ENCODE measurements around the gene C13orf42. TPM values are rescaled to one million over a fixed set of nuclear protein-coding genes. Genes with fewer than 3 reads are reported as not detected.

C13orf42 gene
- total RNA-seq, 2 experiments from 2014 or later, result not detected

DNA sequence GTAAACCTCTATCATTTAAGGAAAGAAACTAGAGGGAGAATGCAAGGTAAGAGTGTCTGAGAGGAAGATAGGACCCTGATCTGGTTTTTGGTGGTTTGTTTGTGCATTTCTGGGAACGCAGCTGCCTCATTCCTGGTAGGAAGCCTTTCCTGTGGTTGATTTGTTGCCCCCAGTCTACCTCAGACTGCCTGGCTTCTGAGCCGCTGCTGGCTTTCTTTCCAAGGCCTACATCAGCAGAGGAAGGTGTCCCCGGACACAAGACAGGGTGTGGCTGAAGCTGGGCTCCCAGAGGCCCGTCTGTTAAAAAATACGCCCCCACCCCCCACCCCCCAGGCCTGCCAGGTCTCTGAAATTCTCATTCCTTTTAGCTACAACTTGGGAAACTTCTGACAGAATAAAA lies 42.6 kb downstream of the C13orf42 start:
- Mint-ChIP-seq H3K36me3 (ENCODE audit: low read depth) (no peaks in the 10 kb centered on the region), H3K27ac (no peak overlapping the region), H3K27me3 (peaks cover 14% of the 10 kb centered on the region), H3K4me1 (peaks cover 52% of the 10 kb centered on the region), H3K9me3 (no peaks in the 10 kb centered on the region), H3K4me3 (no peak overlapping the region)
- DNase-seq, result no peak
- ChIA-PET CTCF (interaction anchor here (0.7 to 4.0 kb wide), 14 partner anchors 9 to 1377 kb away, joined by 3 to 36 read pairs (median 8); partner anchors contain the start of gene EBPL), POLR2A (interaction anchor here (1.0 to 1.4 kb wide), 3 partner anchors 944 to 1072 kb away, joined by 3 to 5 read pairs (median 5); partner anchors contain the start of gene TRIM13)

DNA sequence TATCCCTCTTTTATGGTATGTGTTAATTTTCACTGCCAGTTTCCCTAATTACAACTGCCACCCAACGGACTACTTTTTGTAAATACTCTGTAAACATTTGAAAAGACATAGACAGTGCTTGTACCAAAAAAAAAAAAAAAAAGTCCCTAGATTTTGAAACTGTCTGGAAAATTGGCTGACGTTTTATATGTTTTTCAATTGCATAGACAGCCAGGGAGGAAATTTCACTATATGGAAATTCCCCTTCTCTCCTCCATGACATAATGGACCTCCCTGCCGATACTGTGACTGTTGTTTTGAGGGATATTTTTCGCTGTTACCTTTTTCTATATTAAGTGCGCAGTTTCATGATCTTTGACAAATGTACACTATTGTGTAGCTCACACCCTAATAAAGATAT lies 43.4 kb downstream of the C13orf42 start:
- CTCF ChIA-PET, result no interaction called here

DNA sequence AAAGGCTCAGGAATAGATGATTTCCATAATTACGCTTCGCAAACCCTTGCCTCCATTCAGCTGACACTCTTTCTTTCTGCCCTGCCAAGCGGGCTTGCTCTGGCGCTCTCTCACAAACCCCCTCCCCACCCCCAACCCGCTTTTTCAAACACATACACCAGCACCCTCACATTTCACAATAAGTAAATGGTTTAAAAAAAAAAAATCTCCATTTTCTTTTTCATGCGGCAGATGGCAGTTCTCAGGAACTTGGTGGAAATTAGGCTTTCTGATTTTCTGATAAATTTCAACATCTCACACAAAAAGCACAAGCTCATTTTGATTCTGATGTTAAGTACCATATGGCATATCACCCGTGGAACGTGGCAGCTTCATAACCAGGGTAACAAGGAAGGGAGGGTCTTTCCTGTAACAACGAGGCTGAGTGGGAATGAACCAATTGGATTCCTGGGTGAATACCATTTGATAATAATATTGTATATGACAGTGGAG lies 43.8 kb downstream of the C13orf42 start:
- Mint-ChIP-seq H3K27ac (no peak overlapping the region), H3K36me3 (ENCODE audit: low read depth) (no peaks in the 10 kb centered on the region)
- POLR2A ChIA-PET, result no interaction called here

More for the DNA sequence above, 43.4 kb downstream of the C13orf42 start:
- Mint-ChIP-seq H3K4me1 (peaks cover 52% of the 10 kb centered on the region), H3K36me3 (ENCODE audit: low read depth) (no peaks in the 10 kb centered on the region), H3K27me3 (peaks cover 15% of the 10 kb centered on the region), H3K9me3 (no peaks in the 10 kb centered on the region), H3K4me3 (no peak overlapping the region), H3K27ac (no peak overlapping the region)
- no peak for DNase-seq
- POLR2A ChIA-PET, result no interaction called here

DNA sequence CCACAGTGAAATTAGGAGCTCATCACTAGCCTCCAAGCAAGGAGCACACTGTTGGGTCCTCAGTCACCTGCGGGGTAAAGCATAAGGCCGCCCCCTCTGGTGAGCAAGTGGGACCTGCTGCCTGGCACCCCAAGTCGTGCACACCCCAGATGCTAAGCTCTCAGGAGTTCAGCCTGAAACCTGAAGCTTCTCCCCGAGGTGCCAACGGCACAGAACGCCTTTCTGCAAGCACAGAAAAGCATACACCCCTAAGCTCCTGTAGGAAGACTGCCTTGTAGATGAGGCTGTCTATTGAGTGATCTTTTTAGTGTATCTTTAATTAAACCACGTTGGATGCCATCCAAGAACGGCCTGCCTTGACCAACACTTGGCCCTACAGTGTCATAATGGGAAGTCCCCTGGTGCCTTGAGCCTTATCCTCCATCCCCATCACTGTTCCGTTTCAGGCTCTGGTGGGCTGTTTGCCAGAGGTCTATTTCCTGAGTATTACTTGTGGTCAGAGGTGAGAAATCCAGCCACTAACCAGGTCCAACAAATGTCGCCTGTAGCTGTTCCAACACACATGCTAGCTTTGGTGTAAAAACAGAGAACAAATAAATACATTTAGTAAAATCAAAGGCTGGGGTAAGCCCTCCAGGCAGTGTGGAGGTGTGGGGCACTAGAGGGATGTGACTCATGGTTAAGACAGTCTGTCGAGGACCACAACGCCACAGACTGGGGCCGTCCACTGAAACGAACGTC lies 44.8 kb downstream of the C13orf42 start:
- Mint-ChIP-seq H3K27ac (no peak overlapping the region), H3K4me1 (peaks cover 49% of the 10 kb centered on the region), H3K27me3 (peaks cover 16% of the 10 kb centered on the region), H3K36me3 (ENCODE audit: low read depth) (no peaks in the 10 kb centered on the region), H3K4me3 (no peak overlapping the region), H3K9me3 (no peaks in the 10 kb centered on the region)
- ChIA-PET POLR2A (no interaction called here), CTCF (interaction anchor here (0.6 to 1.0 kb wide), 2 partner anchors 45 to 152 kb away, joined by 3 to 4 read pairs; no protein-coding TSS in a partner anchor)
- DNase-seq, result no peak

More for the DNA sequence above, 43.8 kb downstream of the C13orf42 start:
- no peak for DNase-seq
- CTCF ChIA-PET, result no interaction called here
- H3K9me3 Mint-ChIP-seq, result no peaks in the 10 kb centered on the region
- peaks cover 52% of the 10 kb centered on the region for H3K4me1 Mint-ChIP-seq
- H3K27me3 Mint-ChIP-seq, result peaks cover 16% of the 10 kb centered on the region
- no peak overlapping the region for H3K4me3 Mint-ChIP-seq

DNA sequence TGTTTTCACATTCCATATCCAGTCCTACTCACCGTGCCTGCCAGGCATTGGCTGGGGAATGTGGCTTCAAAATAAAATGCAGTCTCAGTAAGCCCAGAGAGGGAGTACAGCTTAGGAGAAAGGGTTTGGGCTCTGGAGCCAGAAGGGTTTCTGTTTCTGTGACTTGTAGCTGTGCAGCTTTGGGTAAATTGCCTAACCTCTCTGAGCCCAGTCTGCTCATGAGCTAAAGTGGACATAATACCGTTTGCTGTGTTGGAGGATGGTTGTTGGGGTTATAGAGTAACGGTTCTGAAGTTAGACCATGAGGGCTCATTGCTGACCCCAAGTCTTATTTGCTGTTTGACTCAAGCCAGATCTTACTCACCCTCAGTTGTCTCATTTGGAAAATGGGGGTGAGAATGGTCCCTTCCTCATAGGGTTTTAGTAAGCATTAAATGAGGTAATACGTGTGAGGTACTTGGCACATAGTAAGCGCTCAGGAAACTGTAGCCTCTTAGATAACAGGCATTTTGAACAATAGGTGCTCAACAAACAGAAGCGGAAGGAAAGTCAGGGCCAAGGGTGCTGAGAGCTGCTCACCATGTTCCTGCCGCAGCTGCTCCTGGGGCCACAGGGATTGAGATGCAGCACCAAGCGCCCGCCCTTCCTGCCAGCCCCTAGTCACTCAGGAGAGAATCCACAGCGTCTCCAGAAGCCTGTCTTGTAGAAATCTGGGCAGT lies 45.5 kb downstream of the C13orf42 start:
- Mint-ChIP-seq H3K9me3 (no peaks in the 10 kb centered on the region), H3K4me3 (no peak overlapping the region), H3K27me3 (peaks cover 16% of the 10 kb centered on the region), H3K36me3 (ENCODE audit: low read depth) (no peaks in the 10 kb centered on the region), H3K27ac (no peak overlapping the region), H3K4me1 (peaks cover 44% of the 10 kb centered on the region)
- ChIA-PET CTCF (interaction anchor here (0.6 to 1.0 kb wide), 2 partner anchors 45 to 151 kb away, joined by 3 to 4 read pairs; no protein-coding TSS in a partner anchor), POLR2A (no interaction called here)
- DNase-seq, result no peak

DNA sequence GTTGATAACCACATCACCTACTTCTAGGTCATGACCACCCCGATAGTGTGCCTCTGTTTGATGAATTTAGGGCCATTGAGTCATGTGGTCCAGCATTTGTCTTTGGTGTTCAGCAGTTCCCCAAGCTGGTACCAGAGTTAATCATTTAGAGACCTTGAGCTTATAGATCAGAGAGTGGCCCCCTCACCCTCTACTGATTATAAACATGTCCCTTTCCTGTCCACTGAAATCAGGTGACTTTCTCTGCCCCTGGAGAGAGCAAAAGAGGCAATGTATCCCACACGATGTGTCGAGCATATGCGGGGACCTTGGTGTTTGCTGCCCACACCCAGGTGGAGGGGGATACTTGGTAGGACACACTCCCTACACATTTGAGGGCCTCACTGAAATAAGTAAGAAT lies 46.3 kb downstream of the C13orf42 start:
- ChIA-PET POLR2A (no interaction called here), CTCF (no interaction called here)
- no peak overlapping the region for H3K4me3 Mint-ChIP-seq
- DNase-seq, result no peak
- no peak overlapping the region for H3K27ac Mint-ChIP-seq
- H3K4me1 Mint-ChIP-seq, result peaks cover 36% of the 10 kb centered on the region
- no peaks in the 10 kb centered on the region for H3K9me3 Mint-ChIP-seq
- H3K27me3 Mint-ChIP-seq, result peaks cover 16% of the 10 kb centered on the region
- H3K36me3 Mint-ChIP-seq (ENCODE audit: low read depth), result no peaks in the 10 kb centered on the region

DNA sequence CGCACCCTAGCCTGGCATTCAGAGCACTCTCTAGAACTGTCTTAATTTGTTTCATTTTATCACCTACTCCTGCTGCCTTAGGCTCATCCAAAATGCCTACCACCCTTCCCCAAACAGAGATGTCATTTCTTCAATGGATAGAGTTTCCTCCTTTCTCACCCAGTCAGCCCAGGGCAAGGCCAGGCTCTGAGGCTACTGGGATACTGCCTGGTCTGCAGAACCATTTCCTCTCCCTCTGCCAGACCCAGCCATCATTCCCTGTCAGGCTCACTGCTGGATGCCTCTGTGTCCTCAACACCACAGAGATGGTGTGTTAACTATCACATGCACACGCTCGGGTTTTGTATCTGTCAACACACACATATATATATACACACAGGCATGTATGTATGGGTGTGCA lies 47.2 kb downstream of the C13orf42 start:
- ChIA-PET POLR2A (no interaction called here), CTCF (no interaction called here)
- Mint-ChIP-seq H3K4me3 (no peak overlapping the region), H3K27me3 (peaks cover 16% of the 10 kb centered on the region), H3K9me3 (no peaks in the 10 kb centered on the region), H3K36me3 (ENCODE audit: low read depth) (no peaks in the 10 kb centered on the region), H3K27ac (no peak overlapping the region), H3K4me1 (peaks cover 28% of the 10 kb centered on the region)
- no peak for DNase-seq

DNA sequence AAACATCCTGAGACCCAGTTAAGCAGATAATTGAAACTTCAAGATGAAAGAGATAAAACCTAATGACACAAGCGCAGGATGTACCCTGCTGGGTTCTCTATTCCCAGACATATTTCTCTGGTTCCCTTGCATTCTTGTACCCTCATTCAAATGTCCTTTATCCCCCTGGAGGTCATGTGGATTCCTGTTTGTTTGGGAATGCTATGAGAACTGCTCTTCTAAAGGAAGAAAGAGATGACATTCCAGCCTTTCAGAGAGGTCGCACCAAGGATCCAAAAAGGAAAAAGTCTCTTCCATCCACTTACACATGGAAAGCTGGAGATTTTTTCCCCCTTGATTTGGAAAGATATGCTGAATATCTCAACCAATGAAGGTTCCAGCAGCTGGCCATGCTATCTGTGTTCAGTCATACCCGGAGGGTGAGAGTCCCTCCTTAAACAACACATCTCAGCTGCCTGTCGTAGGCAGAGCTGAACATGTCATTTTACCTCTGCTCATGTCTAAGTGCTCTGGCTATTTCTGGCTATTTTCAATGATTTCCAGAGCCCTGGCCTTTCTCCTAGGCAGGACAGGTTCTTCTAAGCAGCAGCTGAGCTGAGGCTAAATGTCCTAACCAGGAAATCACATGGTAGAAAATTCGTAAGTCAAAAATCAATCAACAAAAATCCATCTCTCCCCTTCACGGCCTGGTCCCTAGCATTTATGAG lies 52.5 kb downstream of the C13orf42 start:
- ChIA-PET POLR2A (interaction anchor here (0.6 kb wide), 1 partner anchor 976 kb away, joined by 4 read pairs; no protein-coding TSS in a partner anchor), CTCF (interaction anchor here (0.7 to 2.0 kb wide), 3 partner anchors 11 to 630 kb away, joined by 3 to 7 read pairs (median 5); no protein-coding TSS in a partner anchor)
- Mint-ChIP-seq H3K27ac (no peak overlapping the region), H3K4me3 (no peak overlapping the region), H3K4me1 (no peaks in the 10 kb centered on the region), H3K36me3 (ENCODE audit: low read depth) (no peaks in the 10 kb centered on the region), H3K27me3 (peaks cover 7% of the 10 kb centered on the region), H3K9me3 (no peaks in the 10 kb centered on the region)
- no peak for DNase-seq

DNA sequence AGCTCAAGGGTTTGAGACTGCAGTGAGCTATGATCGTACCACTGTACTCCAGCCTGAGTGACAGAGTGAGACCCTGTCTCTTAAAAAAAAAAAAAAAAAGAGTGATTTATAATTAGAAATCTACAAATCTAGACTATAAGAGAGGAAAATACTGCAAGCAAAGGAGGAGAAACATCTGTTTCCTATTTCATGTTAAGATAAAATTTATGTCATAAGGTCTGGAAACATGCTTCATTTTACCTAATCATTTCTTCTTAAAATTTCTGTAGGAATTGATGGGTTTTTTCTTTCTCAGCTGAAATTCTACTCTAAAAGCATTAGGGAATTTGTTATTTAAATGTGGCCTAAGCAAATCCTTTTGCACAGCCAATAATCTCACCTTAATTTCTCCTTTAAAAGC lies 53.2 kb downstream of the C13orf42 start:
- Mint-ChIP-seq H3K4me1 (no peaks in the 10 kb centered on the region), H3K9me3 (no peaks in the 10 kb centered on the region), H3K27ac (no peak overlapping the region), H3K4me3 (no peak overlapping the region), H3K27me3 (peaks cover 4% of the 10 kb centered on the region), H3K36me3 (ENCODE audit: low read depth) (no peaks in the 10 kb centered on the region)
- ChIA-PET POLR2A (no interaction called here), CTCF (interaction anchor here (0.7 to 1.1 kb wide), 2 partner anchors 12 to 629 kb away, joined by 3 to 5 read pairs; no protein-coding TSS in a partner anchor)
- no peak for DNase-seq

DNA sequence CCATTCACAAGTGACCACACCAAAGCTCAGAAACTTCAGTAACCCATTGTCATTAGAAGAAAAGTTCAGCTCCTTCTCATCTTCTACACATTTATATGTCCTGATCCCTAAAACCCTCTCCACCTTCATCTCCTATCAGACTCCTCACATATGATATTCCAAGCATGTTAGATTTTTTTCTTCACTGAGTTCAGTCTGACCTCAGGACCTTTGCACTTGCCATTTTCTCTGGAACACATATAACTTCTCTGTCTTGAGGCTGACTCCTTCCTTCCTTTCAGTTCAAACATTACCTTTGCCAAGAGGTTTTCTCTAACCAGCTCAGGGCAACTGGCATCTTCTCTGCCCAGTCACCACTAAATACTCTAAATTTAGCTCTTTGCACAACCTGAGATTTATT lies 54.1 kb downstream of the C13orf42 start:
- POLR2A ChIA-PET, result no interaction called here
- Mint-ChIP-seq H3K27me3 (peaks cover 3% of the 10 kb centered on the region), H3K4me1 (no peaks in the 10 kb centered on the region), H3K9me3 (no peaks in the 10 kb centered on the region), H3K27ac (no peak overlapping the region), H3K36me3 (ENCODE audit: low read depth) (no peaks in the 10 kb centered on the region), H3K4me3 (no peak overlapping the region)
- DNase-seq, result no peak
- CTCF ChIA-PET, result interaction anchor here (1.5 kb wide), 1 partner anchor 12 kb away, joined by 5 read pairs; no protein-coding TSS in a partner anchor

DNA sequence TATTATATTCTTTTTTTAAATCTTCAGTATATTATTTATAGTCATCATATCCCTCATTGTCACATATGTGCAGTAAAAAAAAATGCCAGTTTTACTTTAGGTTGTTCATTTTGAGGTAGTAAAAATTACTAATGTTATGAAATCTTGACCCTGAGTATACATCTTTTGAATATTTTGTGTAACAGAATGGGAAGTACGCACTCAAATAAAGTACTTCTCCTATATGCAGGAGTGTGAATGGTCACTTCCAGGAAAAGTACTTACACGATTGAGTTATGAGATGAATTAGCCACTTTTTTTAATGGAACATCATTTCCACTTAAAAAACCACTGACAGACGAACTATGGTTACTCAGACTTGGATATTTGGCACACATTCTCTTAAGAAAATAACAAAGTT lies 58.5 kb downstream of the C13orf42 start:
- ChIA-PET CTCF (no interaction called here), POLR2A (no interaction called here)

DNA sequence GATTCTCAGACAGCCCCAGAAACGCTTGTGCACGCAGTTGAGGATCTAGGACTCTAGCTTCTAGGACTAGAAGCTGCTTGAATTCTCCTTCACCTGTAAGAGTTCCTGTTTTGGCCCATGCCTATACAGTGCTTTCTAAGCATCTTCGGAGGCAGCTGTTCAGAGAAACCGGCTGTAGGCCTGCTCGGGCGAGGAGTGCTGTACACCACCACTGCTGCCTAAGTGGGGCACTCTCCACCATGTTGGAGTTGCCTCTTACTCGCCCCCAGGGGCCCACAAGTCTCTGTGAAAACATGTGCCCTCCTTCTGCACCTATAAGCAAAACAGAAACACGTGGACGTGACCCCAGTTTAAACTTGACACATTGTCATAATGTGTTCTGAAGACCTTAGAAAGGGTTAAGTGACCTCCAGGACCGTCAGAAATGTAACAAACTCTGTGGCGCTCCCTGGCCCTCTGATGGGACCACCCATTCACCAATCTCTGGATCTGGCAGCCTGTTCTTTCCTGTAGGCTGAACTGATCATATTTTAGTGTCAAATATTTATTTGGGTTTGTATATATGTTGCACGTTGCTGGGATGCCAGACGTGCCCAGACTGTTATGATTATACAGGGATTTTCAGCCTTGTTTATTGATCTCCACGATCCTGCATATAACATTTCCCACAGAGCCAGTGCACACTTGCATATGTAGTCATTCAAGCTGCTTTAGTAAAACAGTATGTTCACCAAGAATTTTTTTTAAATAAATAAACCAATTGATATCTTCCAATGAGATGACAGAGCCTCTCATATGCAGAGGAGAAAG lies 60.8 kb downstream of the C13orf42 start:
- Mint-ChIP-seq H3K4me3 (no peak overlapping the region), H3K27ac (no peak overlapping the region), H3K9me3 (no peaks in the 10 kb centered on the region), H3K4me1 (no peaks in the 10 kb centered on the region), H3K36me3 (ENCODE audit: low read depth) (no peaks in the 10 kb centered on the region), H3K27me3 (no peaks in the 10 kb centered on the region)
- ChIA-PET POLR2A (no interaction called here), CTCF (no interaction called here)
- no peak for DNase-seq

More for the DNA sequence above, 58.5 kb downstream of the C13orf42 start:
- H3K27me3 Mint-ChIP-seq, result peaks cover 3% of the 10 kb centered on the region
- H3K4me3 Mint-ChIP-seq, result no peak overlapping the region
- no peak overlapping the region for H3K27ac Mint-ChIP-seq
- H3K36me3 Mint-ChIP-seq (ENCODE audit: low read depth), result no peaks in the 10 kb centered on the region
- no peaks in the 10 kb centered on the region for H3K4me1 Mint-ChIP-seq
- DNase-seq, result no peak
- no peaks in the 10 kb centered on the region for H3K9me3 Mint-ChIP-seq

Data from activated CD4-positive, alpha-beta memory T cell treated with anti-CD3 and anti-CD28 coated beads, Interleukin-2, amount 10 ng/mL, durations not matched to agents 7 days and 5 days (primary cell).